Activated CD4-positive, alpha-beta memory T cell treated with anti-CD3 and anti-CD28 coated beads, Interleukin-2, amount 10 ng/mL, durations not matched to agents 7 days and 5 days (primary cell): ENCODE data around the gene RNF31. TPM values are rescaled to one million over a fixed set of nuclear protein-coding genes. Genes with fewer than 3 reads are reported as not detected.

Source experiments
- CTCF ChIA-PET: fragments of 350-600 bp; sonication (Branson Sonifier 250); formaldehyde crosslinking; loops from one replicate; lab custom pipeline; 2021; ENCODE audit warnings: antibody characterized with exemption, inconsistent platforms; lab: Charles Lee
- POLR2A ChIA-PET: fragments of 350-600 bp; sonication (Branson Sonifier 250); formaldehyde crosslinking; loops from one replicate; lab custom pipeline; 2021; ENCODE audit warnings: antibody characterized with exemption; lab: Charles Lee
- DNase-seq: peaks from one replicate; pipeline ENCODE4 v3.0.0-alpha.2; 2020
- H3K27ac Mint-ChIP-seq: one replicate; pipeline ENCODE4 v1.8.0; 2021; ENCODE audit warnings: mild to moderate bottlenecking, mixed read lengths
- H3K27me3 Mint-ChIP-seq: one replicate; pipeline ENCODE4 v1.8.0; 2021; ENCODE audit warnings: mixed read lengths
- H3K36me3 Mint-ChIP-seq: one replicate; pipeline ENCODE4 v1.8.0; 2021; ENCODE audit warnings: low read depth, mixed read lengths
- H3K4me1 Mint-ChIP-seq: one replicate; pipeline ENCODE4 v1.8.0; 2021; ENCODE audit warnings: mixed read lengths
- H3K4me3 Mint-ChIP-seq: one replicate; pipeline ENCODE4 v1.8.0; 2021; ENCODE audit warnings: mild to moderate bottlenecking, mixed read lengths
- H3K9me3 Mint-ChIP-seq: one replicate; pipeline ENCODE4 v1.8.0; 2021; ENCODE audit warnings: mixed read lengths
- total RNA-seq, 2 experiments: library from RNA; stranded (reverse); gene quantifications; one replicate each; pipeline ENCODE4 v1.2.3, GENCODE V29; 2021

The RNF31 gene
- total RNA-seq, 2 experiments from 2014 or later = 122 to 129 TPM

DNA sequence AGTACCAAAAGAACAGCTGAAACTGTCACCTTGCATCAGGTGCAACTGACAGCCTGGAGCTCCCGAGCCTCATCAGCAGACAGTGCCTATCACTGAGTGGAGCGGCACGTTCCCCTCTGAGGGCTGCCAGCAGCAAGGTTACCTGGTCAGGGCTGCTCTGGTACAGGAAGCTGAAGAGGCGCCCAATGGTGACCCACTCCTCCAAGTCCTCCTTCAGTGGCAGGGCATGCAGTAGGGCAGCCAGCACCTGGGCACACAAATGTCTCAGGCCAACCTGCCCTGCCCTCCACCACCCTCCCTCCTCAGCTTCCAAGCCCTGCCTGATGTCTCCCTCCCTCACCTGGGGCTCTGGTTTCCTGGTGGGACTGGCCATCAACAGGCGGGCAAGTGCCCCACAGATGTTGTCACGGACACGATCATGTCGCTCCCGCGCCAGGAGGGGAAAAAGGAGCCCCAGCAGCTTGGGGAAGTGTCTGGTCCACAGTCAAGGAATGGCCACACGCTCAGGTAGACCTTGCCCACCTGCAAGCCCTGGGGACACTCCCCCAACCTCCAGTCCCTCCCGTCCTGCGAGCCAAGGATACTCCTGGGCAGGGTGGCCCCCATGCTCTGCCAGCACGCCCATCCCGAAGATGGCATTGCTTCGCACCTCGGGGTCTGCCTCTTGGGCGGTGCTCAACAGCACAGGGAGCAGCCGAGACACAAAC lies 34.2 kb downstream of the RNF31 start:
- Mint-ChIP-seq H3K4me1 (peaks cover 5% of the 10 kb centered on the region), H3K9me3 (no peaks in the 10 kb centered on the region), H3K36me3 (peaks cover 66% of the 10 kb centered on the region), H3K27me3 (no peaks in the 10 kb centered on the region), H3K4me3 (no peak overlapping the region), H3K27ac (no peak overlapping the region)
- ChIA-PET CTCF (interaction anchor here (0.9 to 1.4 kb wide), 2 partner anchors 14 to 40 kb away, joined by 3 read pairs; partner anchors contain the start of genes EMC9 and TM9SF1), POLR2A (interaction anchor here (0.9 to 21.9 kb wide), 5 partner anchors 7 to 40 kb away, joined by 3 to 456 read pairs (median 4); partner anchors contain the start of genes EMC9, IPO4, IRF9 and REC8)
- no peak for DNase-seq

DNA sequence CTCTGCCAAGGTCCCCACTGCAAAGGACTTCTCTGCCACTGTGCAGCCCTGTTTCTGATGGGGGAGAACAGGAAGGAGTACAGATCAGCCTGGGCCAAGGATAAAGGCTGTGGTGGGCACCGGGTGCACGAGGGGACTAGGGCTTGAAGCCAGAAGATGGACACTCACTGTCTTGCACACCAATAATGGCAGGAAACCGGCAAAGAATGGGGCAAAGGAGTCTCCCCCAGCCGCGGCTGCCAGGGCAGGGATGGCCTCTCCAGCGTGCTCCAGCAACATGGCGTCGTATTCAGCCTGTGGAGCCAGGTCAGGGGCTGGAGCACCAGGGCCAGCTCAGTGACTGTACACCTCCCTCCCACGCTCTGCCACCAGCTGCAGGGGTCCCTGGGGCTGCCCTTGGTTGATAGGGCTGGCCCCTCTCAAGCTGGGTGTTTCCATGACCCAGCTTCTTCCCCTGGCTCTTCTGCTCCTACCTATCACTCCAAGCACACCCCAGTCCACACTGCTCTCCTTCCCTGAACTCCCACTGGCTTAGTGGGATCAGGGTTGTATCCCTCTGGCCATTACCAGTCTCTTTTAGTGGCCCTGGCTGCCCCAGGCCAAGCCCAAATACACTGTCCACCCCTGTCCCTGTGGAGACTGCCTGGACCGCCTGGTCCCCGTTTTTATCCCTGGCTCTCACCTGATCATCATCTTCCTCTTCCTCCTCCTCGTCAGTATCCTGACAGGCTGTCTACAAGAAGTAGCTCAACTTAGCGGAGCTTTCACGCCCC lies 35.0 kb downstream of the RNF31 start:
- Mint-ChIP-seq H3K9me3 (no peaks in the 10 kb centered on the region), H3K36me3 (peaks cover 61% of the 10 kb centered on the region), H3K4me1 (peaks cover 11% of the 10 kb centered on the region), H3K27ac (no peak overlapping the region), H3K27me3 (no peaks in the 10 kb centered on the region), H3K4me3 (no peak overlapping the region)
- DNase-seq = no peak
- POLR2A ChIA-PET = interaction anchor here (0.8 to 21.9 kb wide), 5 partner anchors 13 to 68 kb away, joined by 3 to 456 read pairs (median 4); partner anchors contain the start of genes DCAF11, IRF9, NRL and REC8
- CTCF ChIA-PET = interaction anchor here (0.9 kb wide), 1 partner anchor 41 kb away, joined by 3 read pairs; the partner anchor contains the start of gene EMC9

DNA sequence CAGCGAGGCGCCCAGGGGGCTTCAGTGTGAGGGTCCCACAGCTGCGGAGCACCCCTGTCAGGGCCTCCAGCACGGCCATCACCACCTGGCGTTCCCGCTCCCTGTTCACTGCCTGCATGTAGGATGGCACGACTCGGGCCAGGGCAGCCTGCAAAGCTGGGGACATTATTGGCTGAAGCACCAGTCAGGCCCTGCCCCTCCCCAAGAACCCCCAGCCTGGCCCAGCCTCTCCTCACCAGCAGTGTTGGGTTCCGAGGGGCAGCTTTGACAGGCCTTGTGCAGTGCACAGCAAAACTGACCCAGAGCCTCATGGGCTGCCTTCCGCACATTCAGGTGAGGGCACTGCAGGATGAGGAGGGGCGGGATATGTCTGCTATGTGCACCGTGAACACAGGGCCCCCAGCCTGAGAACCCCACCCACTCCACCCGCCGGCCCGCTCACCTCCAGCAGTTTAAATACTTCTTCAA lies 35.8 kb downstream of the RNF31 start:
- H3K27ac Mint-ChIP-seq = no peak overlapping the region
- H3K36me3 Mint-ChIP-seq = peaks cover 56% of the 10 kb centered on the region
- DNase-seq = no peak
- POLR2A ChIA-PET = interaction anchor here (1.2 to 21.9 kb wide), 3 partner anchors 13 to 68 kb away, joined by 4 to 456 read pairs (median 4); partner anchors contain the start of genes DCAF11, IRF9, NRL and REC8
- peaks cover 17% of the 10 kb centered on the region for H3K4me1 Mint-ChIP-seq
- no peaks in the 10 kb centered on the region for H3K27me3 Mint-ChIP-seq
- H3K4me3 Mint-ChIP-seq = no peak overlapping the region
- CTCF ChIA-PET = no interaction called here
- no peaks in the 10 kb centered on the region for H3K9me3 Mint-ChIP-seq

DNA sequence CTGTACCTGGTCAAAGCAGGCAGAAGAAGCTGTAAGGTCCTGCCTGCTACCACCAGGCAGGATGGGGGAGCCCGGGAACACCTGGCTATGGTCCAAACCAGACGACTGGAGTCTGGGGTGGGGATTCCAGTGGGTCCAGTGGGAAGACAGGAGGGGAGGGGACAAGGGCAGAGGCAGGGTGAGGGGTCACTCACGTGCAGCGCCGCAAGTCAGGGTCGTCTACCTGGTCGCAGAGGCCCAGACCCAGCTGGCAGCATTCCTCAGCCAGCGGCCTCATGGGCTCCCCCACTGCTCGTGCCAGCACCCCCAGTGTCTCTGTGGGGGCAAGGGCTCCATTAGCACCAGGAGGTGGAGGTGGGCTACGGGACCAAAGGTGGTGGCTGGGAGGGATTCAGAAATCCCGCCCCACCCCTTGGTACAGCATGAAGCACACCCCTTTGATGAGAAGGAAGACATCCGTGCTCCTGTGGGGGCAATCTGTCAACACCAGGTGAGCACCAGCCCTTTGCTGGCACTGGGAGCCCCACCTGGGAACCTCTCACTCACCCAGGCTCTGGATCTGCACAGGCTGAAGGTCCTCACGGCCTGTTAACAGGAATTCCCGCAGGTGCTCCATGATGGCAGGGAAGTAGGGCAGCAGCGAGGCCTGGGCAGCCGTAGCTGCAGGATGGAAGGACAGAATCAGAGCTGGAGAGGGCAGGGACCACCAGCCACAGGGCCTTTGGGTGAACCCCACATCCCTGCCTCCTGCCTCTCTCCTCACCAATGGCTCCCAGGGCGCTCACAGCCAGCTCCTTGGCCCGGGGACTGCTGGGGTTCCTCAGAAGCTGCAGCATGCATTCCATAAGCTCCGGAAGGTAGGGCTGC lies 37.0 kb downstream of the RNF31 start:
- H3K4me1 Mint-ChIP-seq = peaks cover 29% of the 10 kb centered on the region
- CTCF ChIA-PET = no interaction called here
- H3K36me3 Mint-ChIP-seq = peaks cover 50% of the 10 kb centered on the region
- H3K27ac Mint-ChIP-seq = no peak overlapping the region
- POLR2A ChIA-PET = interaction anchor here (1.1 to 21.9 kb wide), 6 partner anchors 7 to 89 kb away, joined by 3 to 456 read pairs (median 14); partner anchors contain the start of genes IRF9, PSME2, REC8 and RNF31
- H3K9me3 Mint-ChIP-seq = no peaks in the 10 kb centered on the region
- H3K27me3 Mint-ChIP-seq = no peaks in the 10 kb centered on the region
- no peak for DNase-seq
- H3K4me3 Mint-ChIP-seq = no peak overlapping the region

DNA sequence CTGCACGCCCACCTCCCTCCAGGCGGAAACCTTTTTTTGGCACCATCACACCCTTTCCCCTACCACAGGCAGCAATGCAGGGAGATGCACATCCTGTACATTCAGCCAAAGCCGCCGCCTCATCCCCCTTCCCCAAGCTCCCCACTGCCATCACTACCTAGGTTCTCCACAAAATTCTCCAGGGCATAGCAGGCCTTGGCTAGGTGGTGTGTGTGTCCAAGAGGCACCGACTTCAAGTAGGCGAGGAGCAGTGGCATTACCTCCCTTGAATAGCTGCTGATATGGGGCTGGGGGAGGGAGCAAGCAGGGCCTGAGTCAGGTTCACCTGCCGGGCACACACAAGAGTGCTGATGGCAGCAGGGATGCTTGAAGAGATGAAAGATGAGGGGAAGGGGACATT lies 37.7 kb downstream of the RNF31 start:
- H3K4me3 Mint-ChIP-seq = no peak overlapping the region
- no peak for DNase-seq
- H3K4me1 Mint-ChIP-seq = peaks cover 33% of the 10 kb centered on the region
- H3K9me3 Mint-ChIP-seq = no peaks in the 10 kb centered on the region
- H3K27ac Mint-ChIP-seq = no peak overlapping the region
- POLR2A ChIA-PET = interaction anchor here (1.4 to 21.9 kb wide), 5 partner anchors 8 to 49 kb away, joined by 3 to 456 read pairs (median 22); partner anchors contain the start of genes IRF9, PSME1, PSME2 and REC8
- CTCF ChIA-PET = no interaction called here
- H3K36me3 Mint-ChIP-seq = peaks cover 47% of the 10 kb centered on the region
- no peaks in the 10 kb centered on the region for H3K27me3 Mint-ChIP-seq

DNA sequence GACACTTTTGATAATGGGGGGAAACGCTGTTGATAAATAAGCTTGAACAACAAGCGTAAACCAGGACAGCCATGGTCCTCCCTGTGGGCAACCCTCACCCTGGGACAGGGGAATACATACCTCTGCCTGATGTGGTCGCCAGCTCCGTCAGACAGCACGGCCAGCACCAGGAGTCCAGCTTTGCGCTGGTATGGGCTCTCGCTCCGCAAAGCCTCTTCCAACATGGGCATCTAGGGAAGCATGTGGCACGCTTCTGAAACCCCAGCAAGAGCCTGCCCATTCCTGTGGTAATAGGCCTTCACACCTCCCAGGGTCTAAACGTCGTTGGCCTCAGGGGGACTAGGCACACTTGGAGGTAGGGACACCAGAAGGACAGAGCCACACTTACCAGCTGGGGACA lies 38.4 kb downstream of the RNF31 start:
- no peak for DNase-seq
- CTCF ChIA-PET = interaction anchor here (0.7 kb wide), 1 partner anchor 45 kb away, joined by 3 read pairs; the partner anchor contains the start of gene EMC9
- no peaks in the 10 kb centered on the region for H3K9me3 Mint-ChIP-seq
- no peak overlapping the region for H3K4me3 Mint-ChIP-seq
- H3K27me3 Mint-ChIP-seq = no peaks in the 10 kb centered on the region
- POLR2A ChIA-PET = interaction anchor here (1.4 to 21.9 kb wide), 5 partner anchors 8 to 50 kb away, joined by 3 to 456 read pairs (median 22); partner anchors contain the start of genes IRF9, PSME1, PSME2 and REC8
- no peak overlapping the region for H3K27ac Mint-ChIP-seq
- peaks cover 46% of the 10 kb centered on the region for H3K36me3 Mint-ChIP-seq
- peaks cover 38% of the 10 kb centered on the region for H3K4me1 Mint-ChIP-seq

DNA sequence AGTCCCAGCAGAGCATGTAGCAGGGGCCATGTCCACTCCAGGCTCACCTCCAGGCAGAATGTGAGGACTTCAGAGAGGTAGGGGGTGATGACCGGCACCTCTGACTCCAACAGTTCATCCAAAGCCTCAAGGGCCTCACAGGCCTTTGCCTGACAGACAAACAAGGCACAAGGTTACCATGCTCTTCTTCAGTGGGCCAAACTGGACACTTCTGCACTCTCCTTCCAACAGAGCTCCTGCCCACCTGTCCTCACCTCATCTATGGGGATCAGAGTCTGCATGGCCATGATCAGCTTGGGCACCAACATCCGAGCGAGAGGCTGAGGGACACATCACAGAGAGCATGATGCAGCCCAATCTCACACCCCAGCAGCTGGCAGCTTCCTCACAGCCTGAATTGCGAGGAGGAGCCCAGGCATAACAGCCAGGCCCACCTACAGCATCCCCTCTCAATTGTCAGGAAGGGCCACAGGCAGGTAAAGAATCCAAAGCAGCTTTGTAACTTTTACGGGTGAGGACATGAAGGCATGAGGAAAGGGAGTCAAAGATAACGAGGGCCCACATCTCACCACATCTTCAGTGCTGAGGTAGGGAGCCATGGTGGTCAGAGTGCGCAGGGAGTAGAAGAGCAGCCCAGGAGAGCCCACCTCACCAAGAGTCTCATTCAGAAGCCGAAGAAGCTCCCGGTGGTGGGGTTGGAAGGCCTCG lies 39.7 kb downstream of the RNF31 start:
- H3K36me3 Mint-ChIP-seq = peaks cover 52% of the 10 kb centered on the region
- no peak for DNase-seq
- CTCF ChIA-PET = interaction anchor here (0.7 to 1.6 kb wide), 3 partner anchors 26 to 245 kb away, joined by 3 read pairs; partner anchors contain the start of genes CIDEB and IRF9
- peak overlapping the region; percentile 13 for H3K27ac Mint-ChIP-seq
- H3K27me3 Mint-ChIP-seq = no peaks in the 10 kb centered on the region
- H3K9me3 Mint-ChIP-seq = no peaks in the 10 kb centered on the region
- POLR2A ChIA-PET = interaction anchor here (1.1 to 21.9 kb wide), 9 partner anchors 8 to 123 kb away, joined by 5 to 456 read pairs (median 22); partner anchors contain the start of genes CHMP4A, DCAF11, IRF9 and LTB4R
- peak overlapping the region; percentile 81 for H3K4me3 Mint-ChIP-seq
- H3K4me1 Mint-ChIP-seq = peaks cover 48% of the 10 kb centered on the region

DNA sequence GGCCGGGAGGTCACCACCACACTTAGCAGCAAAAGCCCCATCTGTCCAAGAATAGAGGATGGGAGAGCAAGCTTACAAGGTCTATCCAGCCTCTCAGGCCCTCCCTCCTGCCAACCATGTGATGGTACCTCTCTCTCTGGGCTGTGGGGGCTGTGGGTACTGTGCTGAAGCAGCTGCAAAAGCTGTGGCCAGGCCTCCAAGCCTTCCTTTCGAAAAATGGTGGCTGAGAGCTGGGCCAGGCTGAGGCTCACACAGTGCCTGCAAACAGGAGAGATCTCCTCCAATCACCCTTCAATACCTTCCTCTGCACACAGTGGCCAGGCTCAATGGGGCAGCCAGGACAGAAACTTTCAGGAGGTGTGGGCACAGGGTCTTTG lies 40.2 kb downstream of the RNF31 start:
- peaks cover 55% of the 10 kb centered on the region for H3K36me3 Mint-ChIP-seq
- ChIA-PET POLR2A (interaction anchor here (1.1 to 21.9 kb wide), 11 partner anchors 8 to 123 kb away, joined by 4 to 456 read pairs (median 18); partner anchors contain the start of genes CHMP4A, DCAF11, DHRS1 and IRF9), CTCF (interaction anchor here (0.7 to 1.6 kb wide), 2 partner anchors 120 to 244 kb away, joined by 3 read pairs; partner anchors contain the start of gene CIDEB)
- peak overlapping the region; percentile 81 for H3K4me3 Mint-ChIP-seq
- peaks cover 52% of the 10 kb centered on the region for H3K4me1 Mint-ChIP-seq
- no peaks in the 10 kb centered on the region for H3K27me3 Mint-ChIP-seq
- H3K27ac Mint-ChIP-seq = peak overlapping the region; percentile 79
- H3K9me3 Mint-ChIP-seq = no peaks in the 10 kb centered on the region
- no peak for DNase-seq

DNA sequence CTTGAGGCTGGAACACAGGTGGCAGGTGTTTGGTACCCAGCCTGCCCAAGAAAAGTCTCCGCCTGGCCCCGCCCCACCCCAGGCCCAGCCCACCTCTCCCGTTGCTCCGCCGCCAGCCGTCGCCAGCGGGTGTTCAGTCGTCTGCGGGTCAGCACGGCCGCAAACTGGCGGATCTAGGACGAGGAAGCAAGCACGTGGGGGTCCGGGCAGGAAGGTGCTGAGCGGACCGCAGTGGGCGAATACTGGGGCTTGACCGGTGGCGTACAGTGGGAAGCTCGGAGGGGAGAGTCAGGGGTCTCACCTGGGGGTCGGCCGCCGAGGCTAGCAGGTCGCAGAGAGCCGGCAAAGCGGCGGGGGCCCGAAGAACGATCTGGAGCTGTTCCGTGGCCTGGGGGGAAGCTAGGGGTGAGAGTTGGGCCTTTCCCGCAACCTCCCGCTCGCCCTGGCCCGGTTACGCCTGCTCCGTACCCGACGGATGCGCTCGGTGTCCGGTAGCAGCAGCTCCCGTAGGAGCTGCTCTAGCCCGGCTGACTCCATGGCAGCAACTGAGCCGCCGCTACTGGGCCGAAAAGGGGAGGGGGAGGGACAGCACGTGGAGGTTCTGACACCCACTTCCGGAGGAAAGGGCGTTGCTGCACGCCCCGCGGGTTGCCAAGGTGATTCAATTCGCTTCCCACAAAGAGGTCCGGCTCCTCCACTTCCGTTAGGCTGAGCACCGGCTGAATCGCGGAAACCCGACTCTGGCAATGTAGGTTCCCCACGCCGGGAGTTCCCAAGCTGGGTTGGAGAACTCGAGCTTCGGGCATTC lies 41.2 kb downstream of the RNF31 start, which contains the start of gene IPO4:
Gene IPO4, minus strand, starts transcription at position 566 of the 808 bp plus-strand sequence. Its CDS starts 29 bp downstream, at position 537.
- Mint-ChIP-seq H3K27me3 (no peaks in the 10 kb centered on the region), H3K4me1 (peaks cover 59% of the 10 kb centered on the region), H3K9me3 (no peaks in the 10 kb centered on the region), H3K36me3 (peaks cover 52% of the 10 kb centered on the region), H3K4me3 (peak within 1 kb of the TSS; percentile 81), H3K27ac (peak within 1 kb of the TSS; percentile 79)
- peak; percentile 96 for DNase-seq
- POLR2A ChIA-PET = interaction anchor here (1.0 to 21.9 kb wide), 24 partner anchors 7 to 130 kb away, joined by 3 to 456 read pairs (median 6); partner anchors contain the start of genes CHMP4A, CIDEB, DCAF11 and DHRS1
- CTCF ChIA-PET = interaction anchor here (0.7 to 2.2 kb wide), 6 partner anchors 26 to 120 kb away, joined by 3 to 11 read pairs (median 5); partner anchors contain the start of genes CHMP4A, CIDEB, IRF9 and MDP1

DNA sequence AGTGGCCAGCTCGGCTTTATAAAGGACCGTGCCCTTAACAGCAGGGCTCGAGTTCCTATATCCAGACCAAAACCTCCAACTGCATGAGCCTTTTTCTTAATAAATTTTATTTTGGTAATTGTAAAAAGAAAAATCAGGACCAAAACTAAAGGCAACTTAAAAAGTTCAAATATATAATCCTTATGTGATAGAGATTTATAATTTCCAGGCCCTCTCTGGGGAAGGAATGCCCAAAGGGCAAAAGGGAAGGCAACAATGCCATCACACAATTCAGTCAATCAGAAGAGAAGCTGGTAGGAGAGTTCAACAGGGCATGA lies 41.7 kb downstream of the RNF31 start:
- peak overlapping the region; percentile 81 for H3K4me3 Mint-ChIP-seq
- CTCF ChIA-PET = interaction anchor here (0.7 to 2.2 kb wide), 5 partner anchors 26 to 119 kb away, joined by 3 to 11 read pairs (median 7); partner anchors contain the start of genes CHMP4A, CIDEB, IRF9 and MDP1
- no peak for DNase-seq

More for the DNA sequence above, 41.7 kb downstream of the RNF31 start:
- Mint-ChIP-seq H3K27me3 (no peaks in the 10 kb centered on the region), H3K27ac (peak overlapping the region; percentile 79), H3K36me3 (peaks cover 51% of the 10 kb centered on the region), H3K9me3 (no peaks in the 10 kb centered on the region), H3K4me1 (peaks cover 62% of the 10 kb centered on the region)
- POLR2A ChIA-PET = interaction anchor here (1.0 to 21.9 kb wide), 23 partner anchors 8 to 131 kb away, joined by 3 to 456 read pairs (median 6); partner anchors contain the start of genes CHMP4A, CIDEB, DCAF11 and DHRS1
